CD4-positive, CD25-positive, alpha-beta regulatory T cell (primary cell): ENCODE results near the gene ATP13A1. TPM values are rescaled to one million over a fixed set of nuclear protein-coding genes. Genes with fewer than 3 reads are reported as not detected.

Source experiments
- ATAC-seq, 2 donors: fragments of 150-1000 bp; cut with Tn5 transposase; one replicate each; pipeline ENCODE4 v1.10.0; 2021; ENCODE audit warnings: low read depth in 2 of 2, moderate number of reproducible peaks in 2 of 2, moderate library complexity in 1 of 2
- DNase-seq, 3 donors: peaks; one replicate each; pipeline versions ENCODE4 v3.0.0 to v3.0.0-alpha.2; 2012 to 2022; ENCODE audit warnings: mixed read lengths in 1 of 3
- H3K27ac ChIP-seq: one replicate; pipeline ENCODE4 v1.7.0; 2013; ENCODE audit warnings: mild to moderate bottlenecking, low read length; ENCODE audit not compliant: insufficient read depth, poor library complexity, severe bottlenecking
- H3K27me3 ChIP-seq: one replicate; pipeline ENCODE4 v1.7.0; 2013; ENCODE audit warnings: low read length; ENCODE audit not compliant: control insufficient read depth, insufficient read depth
- H3K36me3 ChIP-seq: one replicate; pipeline ENCODE4 v1.7.0; 2013; ENCODE audit warnings: mild to moderate bottlenecking, low read length, moderate library complexity; ENCODE audit not compliant: control insufficient read depth, insufficient read depth
- H3K4me1 ChIP-seq: 2 replicates; pipeline ENCODE4 v1.7.0; 2013; ENCODE audit warnings: mild to moderate bottlenecking, low read length; ENCODE audit not compliant: insufficient read depth, control insufficient read depth, poor library complexity, severe bottlenecking
- H3K4me3 ChIP-seq: one replicate; pipeline ENCODE4 v1.7.0; 2013; ENCODE audit warnings: low read depth, mild to moderate bottlenecking, low read length, moderate library complexity
- H3K9me3 ChIP-seq, 2 experiments: 1 replicate in 1 of 2; 2 replicates in 1 of 2; pipeline ENCODE4 v1.7.0; 2013; ENCODE audit warnings: low read length in 2 of 2, mild to moderate bottlenecking in 1 of 2, moderate library complexity in 1 of 2; ENCODE audit not compliant: control insufficient read depth in 2 of 2
- H3K27ac Mint-ChIP-seq, 3 donors: one replicate each; pipeline ENCODE4 v1.8.0; 2020 to 2022; ENCODE audit warnings: mild to moderate bottlenecking in 3 of 3, mixed read lengths in 3 of 3, moderate library complexity in 2 of 3
- H3K27me3 Mint-ChIP-seq: one replicate; pipeline ENCODE4 v1.8.0; 2022; ENCODE audit warnings: mild to moderate bottlenecking, mixed read lengths
- H3K36me3 Mint-ChIP-seq: one replicate; pipeline ENCODE4 v1.8.0; 2020; ENCODE audit warnings: mixed read lengths
- H3K4me1 Mint-ChIP-seq, 4 donors: one replicate each; pipeline ENCODE4 v1.8.0; 2020 to 2022; ENCODE audit warnings: mixed read lengths in 4 of 4, mild to moderate bottlenecking in 1 of 4
- H3K4me3 Mint-ChIP-seq, 4 donors: one replicate each; pipeline ENCODE4 v1.8.0; 2020 to 2022; ENCODE audit warnings: mild to moderate bottlenecking in 4 of 4, mixed read lengths in 4 of 4, moderate library complexity in 3 of 4
- H3K9me3 Mint-ChIP-seq, 7 donors: one replicate each; pipeline ENCODE4 v1.8.0; 2020 to 2022; ENCODE audit warnings: mixed read lengths in 7 of 7, mild to moderate bottlenecking in 3 of 7, moderate library complexity in 2 of 7
- polyA plus RNA-seq, 4 donors: library from polyadenylated mRNA; unstranded; fragments of 300-500 nt; fragmentation: Illumina TruSeq; gene quantifications; one replicate each; pipeline ENCODE4 v1.2.3, GENCODE V29; 2021
- total RNA-seq: library from RNA; stranded (reverse); gene quantifications from one replicate; pipeline ENCODE4 v1.2.3, GENCODE V29; 2022

The ATP13A1 gene
- total and polyA plus RNA-seq, 5 donors from 2014 or later: 24.1 to 114 (median 30.9) TPM

DNA sequence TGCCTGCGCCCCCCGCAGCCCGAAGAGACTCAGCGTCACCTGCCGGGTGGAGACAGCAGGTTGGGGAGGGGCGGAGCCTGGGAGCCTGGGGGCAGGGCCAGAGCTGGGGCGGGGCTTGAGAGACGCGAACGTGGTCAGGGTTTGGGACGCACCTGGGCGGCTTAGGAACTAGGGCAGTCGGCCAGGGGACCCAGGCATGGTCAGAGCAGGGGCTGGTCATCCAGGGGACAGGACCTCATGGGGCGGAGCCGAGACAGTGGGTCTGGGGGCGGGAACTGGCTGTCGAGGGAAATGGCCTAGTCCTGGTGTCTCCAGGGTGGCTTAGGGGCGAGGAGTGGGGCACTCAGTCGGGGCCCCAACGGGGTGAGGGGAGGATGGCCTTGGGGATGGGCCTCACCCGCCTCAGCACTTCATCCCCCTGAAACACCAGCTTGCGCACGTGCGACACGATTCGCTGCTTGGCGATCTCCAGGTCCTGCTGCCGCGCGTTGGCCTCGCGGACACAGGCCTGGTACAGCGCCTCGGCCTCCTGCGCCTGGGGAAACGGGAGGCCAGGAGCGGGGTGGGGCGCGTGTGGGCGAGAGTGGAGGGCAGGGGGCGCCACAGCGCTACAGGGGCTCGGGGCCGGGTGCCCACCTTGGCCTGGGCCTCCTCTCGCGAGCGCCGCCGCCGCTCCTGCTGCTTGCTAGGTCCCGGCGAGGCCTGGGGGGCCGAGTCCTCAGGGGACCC is 25.8 kb downstream of the ATP13A1 start:
- H3K27ac Mint-ChIP-seq: no peak overlapping the region
- H3K4me3 Mint-ChIP-seq: peak overlapping the region in 1 of 4 donors; percentile 31
- H3K36me3 ChIP-seq: peaks cover 65% of the 10 kb centered on the region
- ATAC-seq (no peak), DNase-seq (no peak)
- H3K9me3 Mint-ChIP-seq: peaks cover 0 to under 1% (median 0%) of the 10 kb centered on the region in 7 donors
- peaks cover 4% of the 10 kb centered on the region for H3K27me3 Mint-ChIP-seq
- H3K4me1 ChIP-seq: peaks cover 13% of the 10 kb centered on the region
- H3K27ac ChIP-seq: no peak overlapping the region
- H3K27me3 ChIP-seq: no peaks in the 10 kb centered on the region
- peaks cover 31% of the 10 kb centered on the region for H3K36me3 Mint-ChIP-seq
- no peaks in the 10 kb centered on the region for H3K9me3 ChIP-seq
- H3K4me3 ChIP-seq: no peak overlapping the region
- H3K4me1 Mint-ChIP-seq: peaks cover 0 to 49% (median 17%) of the 10 kb centered on the region in 4 donors

- Histone ChIP-seq H3K27ac (no peak overlapping the region), H3K9me3 (no peaks in the 10 kb centered on the region), H3K4me3 (no peak overlapping the region), H3K4me1 (peaks cover 8% of the 10 kb centered on the region), H3K27me3 (no peaks in the 10 kb centered on the region), H3K36me3 (peaks cover 70% of the 10 kb centered on the region)
- ATAC-seq (no peak), DNase-seq (no peak)
- Mint-ChIP-seq H3K27ac (no peak overlapping the region), H3K4me1 (peaks cover 0 to 46% (median 13%) of the 10 kb centered on the region in 4 donors), H3K9me3 (peaks cover 0 to 2% (median 0%) of the 10 kb centered on the region in 7 donors), H3K4me3 (no peak overlapping the region), H3K36me3 (peaks cover 35% of the 10 kb centered on the region), H3K27me3 (no peaks in the 10 kb centered on the region)
Observed at GRCh38 chr19:19637186-19637522, 26.3 kb downstream of the ATP13A1 start.

GRCh38 chr19:19636573-19637185 is 26.8 kb downstream of the ATP13A1 start:
- Mint-ChIP-seq H3K27ac (no peak overlapping the region), H3K4me1 (peaks cover 0 to 41% (median 9%) of the 10 kb centered on the region in 4 donors), H3K9me3 (peaks cover 0 to 2% (median 0%) of the 10 kb centered on the region in 7 donors), H3K4me3 (no peak overlapping the region), H3K36me3 (peaks cover 35% of the 10 kb centered on the region), H3K27me3 (no peaks in the 10 kb centered on the region)
- H3K9me3 ChIP-seq: no peaks in the 10 kb centered on the region
- ATAC-seq: no peak
- H3K27ac ChIP-seq: no peak overlapping the region
- H3K27me3 ChIP-seq: no peaks in the 10 kb centered on the region
- H3K36me3 ChIP-seq: peaks cover 71% of the 10 kb centered on the region
- no peak for DNase-seq
- no peak overlapping the region for H3K4me3 ChIP-seq
- peaks cover 3% of the 10 kb centered on the region for H3K4me1 ChIP-seq

DNA sequence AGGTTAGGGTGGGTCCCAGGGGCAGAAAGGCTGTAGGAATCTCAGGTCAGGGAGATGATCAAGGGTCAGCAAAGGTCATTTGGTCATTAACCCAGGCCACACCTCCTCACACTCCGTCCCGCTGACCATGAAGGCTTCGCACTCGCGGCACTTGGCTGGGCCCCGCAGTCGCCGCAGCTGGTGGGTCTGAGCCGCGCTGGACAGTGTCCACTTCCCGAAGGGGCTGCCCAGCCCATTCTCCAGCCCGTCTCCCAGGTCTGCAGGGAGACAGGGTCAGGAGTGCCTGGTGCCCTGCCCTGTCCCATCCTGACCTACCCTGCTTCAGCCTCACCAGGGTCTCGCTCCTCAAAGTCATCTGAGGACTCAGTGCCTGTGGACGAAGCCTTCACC is 28.2 kb downstream of the ATP13A1 start:
- peaks cover 78% of the 10 kb centered on the region for H3K36me3 ChIP-seq
- Mint-ChIP-seq H3K27me3 (no peaks in the 10 kb centered on the region), H3K9me3 (peaks cover 0 to 2% (median 0%) of the 10 kb centered on the region in 7 donors), H3K4me1 (peaks cover 0 to 39% (median 8%) of the 10 kb centered on the region in 4 donors), H3K36me3 (peaks cover 35% of the 10 kb centered on the region), H3K4me3 (peak overlapping the region in 1 of 4 donors; percentile 35), H3K27ac (peak overlapping the region in 1 of 3 donors; percentile 82)
- no peak for DNase-seq
- no peak overlapping the region for H3K4me3 ChIP-seq
- ATAC-seq: no peak
- no peak overlapping the region for H3K27ac ChIP-seq
- H3K9me3 ChIP-seq: no peaks in the 10 kb centered on the region
- no peaks in the 10 kb centered on the region for H3K4me1 ChIP-seq
- H3K27me3 ChIP-seq: no peaks in the 10 kb centered on the region

DNA sequence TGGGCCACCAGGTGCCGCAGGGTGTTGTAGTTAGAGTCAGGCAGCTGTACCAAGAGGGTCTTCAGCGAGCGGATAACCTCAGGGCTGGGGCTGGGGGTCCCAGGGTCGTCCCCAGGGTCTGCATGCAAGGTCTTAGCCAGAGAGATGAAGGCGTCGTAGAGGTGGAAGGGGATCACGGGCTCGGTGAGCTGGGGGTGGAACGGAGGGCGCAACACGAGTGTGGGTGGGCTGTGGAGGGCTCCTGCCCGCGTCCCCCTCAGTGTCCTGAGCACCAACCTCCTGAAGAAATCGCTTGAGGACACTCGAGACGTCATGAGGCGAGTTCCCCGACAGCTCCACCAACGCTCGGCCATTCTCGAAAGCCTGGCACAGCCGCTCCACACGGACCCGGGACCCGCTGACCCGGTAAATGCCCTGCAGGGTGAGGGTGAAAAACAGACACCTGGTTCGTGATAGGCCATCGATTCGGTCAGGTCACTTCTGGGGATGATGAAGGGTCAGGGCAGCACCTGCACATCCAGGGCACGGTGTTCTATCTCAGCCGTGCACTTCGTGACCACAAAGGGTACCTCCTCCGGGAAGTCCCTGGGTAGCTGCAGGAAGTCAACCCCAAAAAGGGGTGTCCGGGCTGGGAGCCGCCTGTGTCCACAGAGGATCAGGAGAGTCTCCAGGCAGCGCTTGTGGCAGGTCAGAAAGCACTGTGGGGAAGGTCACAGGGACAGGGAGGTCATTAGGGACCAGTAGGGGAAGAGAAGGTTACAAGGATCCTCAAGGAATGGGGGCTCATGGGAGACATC is 28.8 kb downstream of the ATP13A1 start:
- Mint-ChIP-seq H3K36me3 (peaks cover 35% of the 10 kb centered on the region), H3K27me3 (no peaks in the 10 kb centered on the region), H3K4me3 (peak overlapping the region in 1 of 4 donors; percentile 28), H3K4me1 (peaks cover 0 to 33% (median 8%) of the 10 kb centered on the region in 4 donors), H3K9me3 (peaks cover 0 to 2% (median 0%) of the 10 kb centered on the region in 7 donors), H3K27ac (peak overlapping the region in 1 of 3 donors; percentile 78)
- DNase-seq (no peak), ATAC-seq (no peak)
- Histone ChIP-seq H3K9me3 (no peaks in the 10 kb centered on the region), H3K4me1 (no peaks in the 10 kb centered on the region), H3K36me3 (peaks cover 73% of the 10 kb centered on the region), H3K27ac (no peak overlapping the region), H3K4me3 (no peak overlapping the region), H3K27me3 (no peaks in the 10 kb centered on the region)

DNA sequence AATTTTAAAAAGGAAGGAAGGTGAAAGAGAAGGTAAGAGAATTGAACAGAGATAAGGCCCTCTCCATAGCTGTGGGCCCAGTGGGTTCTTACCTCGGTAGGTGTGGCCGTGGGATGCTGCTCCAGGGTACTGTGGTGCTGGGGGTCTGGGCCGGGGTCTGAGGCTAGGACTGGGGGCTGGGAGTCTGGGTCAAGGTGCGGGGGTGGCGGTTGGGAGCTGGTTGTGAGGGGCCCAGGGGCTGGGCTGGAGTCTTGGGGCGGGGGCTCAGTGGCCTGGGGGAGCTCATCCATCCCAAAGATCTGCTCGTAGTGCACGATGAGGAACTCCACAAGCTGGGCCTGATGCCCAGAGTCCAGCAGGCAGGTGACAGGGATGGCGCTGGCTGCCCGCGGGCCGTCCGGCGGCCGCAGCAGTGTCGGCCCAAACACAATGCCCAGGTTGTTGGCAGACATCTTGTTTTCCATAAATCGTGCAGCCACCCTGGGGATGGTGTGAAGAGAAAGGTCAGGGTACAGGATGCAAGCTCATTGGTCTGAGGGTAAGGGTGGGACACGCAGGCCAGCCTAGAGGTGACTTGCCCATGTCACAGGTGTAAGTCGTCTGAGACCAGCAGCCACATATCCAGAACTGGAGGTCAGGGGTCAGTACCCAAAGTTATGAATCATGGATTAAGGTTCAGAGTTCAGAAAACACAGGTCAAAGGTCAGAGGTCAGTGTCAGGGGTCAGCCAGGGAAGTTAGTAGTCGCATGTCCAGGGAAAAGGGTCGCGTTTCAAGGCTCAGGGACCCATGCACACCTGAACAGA is 29.6 kb downstream of the ATP13A1 start:
- no peak for ATAC-seq
- Histone ChIP-seq H3K9me3 (no peaks in the 10 kb centered on the region), H3K4me3 (no peak overlapping the region), H3K27ac (no peak overlapping the region), H3K4me1 (peaks cover 1% of the 10 kb centered on the region), H3K36me3 (peaks cover 66% of the 10 kb centered on the region), H3K27me3 (no peaks in the 10 kb centered on the region)
- peak overlapping the region in 2 of 3 donors; percentile 78 to 93 for H3K27ac Mint-ChIP-seq
- DNase-seq: no peak
- H3K36me3 Mint-ChIP-seq: peaks cover 35% of the 10 kb centered on the region
- H3K27me3 Mint-ChIP-seq: no peaks in the 10 kb centered on the region
- peaks cover 0 to 2% (median 0%) of the 10 kb centered on the region in 7 donors for H3K9me3 Mint-ChIP-seq
- peak overlapping the region in 2 of 4 donors; percentile 43 to 77 for H3K4me3 Mint-ChIP-seq
- H3K4me1 Mint-ChIP-seq: peaks cover 0 to 31% (median 8%) of the 10 kb centered on the region in 4 donors

GRCh38 chr19:19632661-19633060 is 30.8 kb downstream of the ATP13A1 start:
- H3K9me3 ChIP-seq: no peaks in the 10 kb centered on the region
- H3K4me3 ChIP-seq: no peak overlapping the region
- no peaks in the 10 kb centered on the region for H3K27me3 ChIP-seq
- no peak for DNase-seq
- peaks cover 57% of the 10 kb centered on the region for H3K36me3 ChIP-seq
- H3K9me3 Mint-ChIP-seq: peaks cover 0 to 2% (median 0%) of the 10 kb centered on the region in 7 donors
- H3K4me1 Mint-ChIP-seq: peaks cover 0 to 34% (median 7%) of the 10 kb centered on the region in 4 donors
- H3K4me3 Mint-ChIP-seq: peak overlapping the region in 2 of 4 donors; percentile 38 to 77
- ATAC-seq: no peak
- peaks cover 32% of the 10 kb centered on the region for H3K36me3 Mint-ChIP-seq
- no peaks in the 10 kb centered on the region for H3K27me3 Mint-ChIP-seq
- H3K27ac ChIP-seq: no peak overlapping the region
- H3K27ac Mint-ChIP-seq: peak overlapping the region in 1 of 3 donors; percentile 10
- peaks cover 6% of the 10 kb centered on the region for H3K4me1 ChIP-seq
